ENCODE measurements around the gene SORCS2.

SORCS2 gene

GRCh38 chr4:7291372-7292114 lies 99.2 kb downstream of the SORCS2 start:
- peak; percentile 73 for DNase-seq (ENCODE audit: low spot score)

GRCh38 chr4:7293703-7294102 lies 101.4 kb downstream of the SORCS2 start:
- DNase-seq (ENCODE audit: low spot score) = no peak

GRCh38 chr4:7294176-7294756 lies 101.9 kb downstream of the SORCS2 start:
- DNase-seq (ENCODE audit: low spot score) = no peak

- DNase-seq (ENCODE audit: low spot score) = no peak
These were observed 103.0 kb downstream of the SORCS2 start for GRCh38 chr4:7295197-7295910.

- DNase-seq (ENCODE audit: low spot score) = peak; percentile 34
These were observed 103.7 kb downstream of the SORCS2 start for GRCh38 chr4:7295911-7296660.

- DNase-seq (ENCODE audit: low spot score) = no peak
These were observed 104.5 kb downstream of the SORCS2 start for GRCh38 chr4:7296661-7297335.

GRCh38 chr4:7297374-7297773 lies 105.0 kb downstream of the SORCS2 start:
- no peak for DNase-seq (ENCODE audit: low spot score)

GRCh38 chr4:7297881-7298280 lies 105.5 kb downstream of the SORCS2 start:
- no peak for DNase-seq (ENCODE audit: low spot score)

GRCh38 chr4:7298619-7299009 lies 106.3 kb downstream of the SORCS2 start:
- DNase-seq (ENCODE audit: low spot score) = no peak

GRCh38 chr4:7299010-7299907 lies 106.9 kb downstream of the SORCS2 start:
- DNase-seq (ENCODE audit: low spot score) = no peak

GRCh38 chr4:7299908-7300710 lies 107.8 kb downstream of the SORCS2 start:
- no peak for DNase-seq (ENCODE audit: low spot score)

- no peak for DNase-seq (ENCODE audit: low spot score)
These were observed 108.4 kb downstream of the SORCS2 start for GRCh38 chr4:7300711-7301095.

- DNase-seq (ENCODE audit: low spot score) = no peak
These were observed 108.9 kb downstream of the SORCS2 start for GRCh38 chr4:7301126-7301785.

- DNase-seq (ENCODE audit: low spot score) = no peak
These were observed 109.7 kb downstream of the SORCS2 start for GRCh38 chr4:7301846-7302630.

- no peak for DNase-seq (ENCODE audit: low spot score)
These were observed 110.6 kb downstream of the SORCS2 start for GRCh38 chr4:7302781-7303404.

GRCh38 chr4:7303561-7303960 lies 111.2 kb downstream of the SORCS2 start:
- DNase-seq (ENCODE audit: low spot score) = no peak

- DNase-seq (ENCODE audit: low spot score) = no peak
These were observed 112.1 kb downstream of the SORCS2 start for GRCh38 chr4:7304436-7304835.

All from kidney tubule cell (primary cell).